GM18499 (cell line): ENCODE data around the gene CDC27.
"Not testable (repeated sequence)": the region's sequence is repeated elsewhere in the genome, so short reads cannot be mapped to it uniquely, and the experiment has no call there.

Experiments used
- ATAC-seq: cut with Tn5 transposase; IDR thresholded peaks from one replicate; pipeline ENCODE4 v1.9.1; 2021; ENCODE audit warnings: moderate number of reproducible peaks; ENCODE audit not compliant: insufficient read depth, unreplicated experiment

CDC27 gene

GRCh38 chr17:47219621-47220475 lies 30.8 kb upstream of the CDC27 start:
- no peak for ATAC-seq

- ATAC-seq, result no peak
Measured at GRCh38 chr17:47218896-47219430, 29.9 kb upstream of the CDC27 start.

GRCh38 chr17:47217279-47217678 lies 28.2 kb upstream of the CDC27 start:
- ATAC-seq, result not testable (repeated sequence)

GRCh38 chr17:47216821-47217220 lies 27.7 kb upstream of the CDC27 start:
- ATAC-seq, result not testable (repeated sequence)

GRCh38 chr17:47214931-47215330 lies 25.8 kb upstream of the CDC27 start:
- no peak for ATAC-seq

- no peak for ATAC-seq
Measured at GRCh38 chr17:47213540-47213939, 24.4 kb upstream of the CDC27 start.

GRCh38 chr17:47212458-47212857 lies 23.4 kb upstream of the CDC27 start:
- ATAC-seq, result no peak

GRCh38 chr17:47210779-47211178 lies 21.7 kb upstream of the CDC27 start:
- no peak for ATAC-seq

GRCh38 chr17:47210105-47210504 lies 21.0 kb upstream of the CDC27 start:
- no peak for ATAC-seq

- no peak for ATAC-seq
Measured at GRCh38 chr17:47209499-47209898, 20.4 kb upstream of the CDC27 start.

GRCh38 chr17:47208744-47209488 lies 19.8 kb upstream of the CDC27 start, which contains the start of gene MYL4:
MYL4 (plus strand) TSS chr17:47209348; CDS start chr17:47209423, 75 bp downstream.
- no peak for ATAC-seq

- no peak for ATAC-seq
Measured at GRCh38 chr17:47207143-47208067, 18.3 kb upstream of the CDC27 start.

- ATAC-seq, result peak; percentile 32
Measured at GRCh38 chr17:47205419-47205963, 16.4 kb upstream of the CDC27 start.

GRCh38 chr17:47204722-47205418 lies 15.8 kb upstream of the CDC27 start:
- peak; percentile 55 for ATAC-seq

- ATAC-seq, result no peak
Measured at GRCh38 chr17:47203984-47204721, 15.1 kb upstream of the CDC27 start.

GRCh38 chr17:47201166-47201565 lies 12.1 kb upstream of the CDC27 start:
- no peak for ATAC-seq

GRCh38 chr17:47200325-47200664 lies 11.2 kb upstream of the CDC27 start:
- no peak for ATAC-seq

- no peak for ATAC-seq
Measured at GRCh38 chr17:47199627-47200324, 10.7 kb upstream of the CDC27 start.
